GM21515 (cell line): ENCODE results near the gene FRZB.
"Not testable (repeated sequence)": the region's sequence is repeated elsewhere in the genome, so short reads cannot be mapped to it uniquely, and the experiment has no call there.

Experiments used
- ATAC-seq: cut with Tn5 transposase; IDR thresholded peaks from one replicate; pipeline ENCODE4 v1.9.1; 2021; ENCODE audit not compliant: unreplicated experiment

The FRZB gene

DNA sequence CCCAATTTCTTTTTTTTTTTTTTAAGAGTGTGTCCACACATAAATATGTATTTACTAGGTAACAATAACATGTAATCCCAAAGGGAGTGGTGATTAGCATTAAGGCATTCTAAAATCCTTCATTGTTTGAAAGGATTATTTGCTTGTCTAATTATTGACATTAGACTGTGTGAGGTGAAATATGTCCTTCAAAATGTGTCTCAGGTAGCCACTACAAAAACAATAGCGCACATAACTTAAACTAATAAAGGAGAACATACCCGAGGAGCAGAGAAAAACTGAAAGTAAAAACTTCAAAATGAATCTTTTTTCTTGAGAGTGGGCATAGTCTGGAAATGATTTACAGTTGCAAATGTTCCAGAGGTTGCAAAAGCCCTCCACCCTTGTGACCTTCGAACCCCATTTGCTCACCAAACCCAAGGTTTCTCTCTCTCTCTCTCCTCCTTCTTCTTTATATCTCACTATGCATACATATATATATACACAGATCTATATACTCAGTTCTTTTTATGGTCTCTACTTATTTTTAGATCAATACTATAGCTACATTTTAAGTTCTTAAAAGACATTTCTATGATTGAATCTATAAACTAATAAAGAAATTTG lies 24.4 kb upstream of the FRZB start:
- ATAC-seq, result no peak

DNA sequence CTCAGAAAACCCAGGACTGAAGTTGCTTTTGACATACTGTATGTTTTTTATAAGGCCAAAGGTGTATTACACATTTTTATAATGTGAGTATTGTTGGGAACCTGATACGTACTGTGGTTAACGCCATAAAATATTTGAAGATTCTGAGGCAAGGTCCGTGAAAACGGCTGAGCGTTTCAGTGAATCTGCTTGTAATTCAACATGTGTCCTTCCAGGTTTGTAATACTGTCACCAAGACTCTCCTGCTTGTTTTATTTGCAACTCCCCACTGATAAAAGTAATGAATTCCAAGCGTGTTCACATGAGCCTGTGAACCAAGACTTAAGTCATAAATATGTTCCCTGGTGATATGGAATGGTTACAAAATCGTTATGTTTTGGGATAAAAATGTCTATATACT lies 23.9 kb upstream of the FRZB start:
- ATAC-seq, result no peak

DNA sequence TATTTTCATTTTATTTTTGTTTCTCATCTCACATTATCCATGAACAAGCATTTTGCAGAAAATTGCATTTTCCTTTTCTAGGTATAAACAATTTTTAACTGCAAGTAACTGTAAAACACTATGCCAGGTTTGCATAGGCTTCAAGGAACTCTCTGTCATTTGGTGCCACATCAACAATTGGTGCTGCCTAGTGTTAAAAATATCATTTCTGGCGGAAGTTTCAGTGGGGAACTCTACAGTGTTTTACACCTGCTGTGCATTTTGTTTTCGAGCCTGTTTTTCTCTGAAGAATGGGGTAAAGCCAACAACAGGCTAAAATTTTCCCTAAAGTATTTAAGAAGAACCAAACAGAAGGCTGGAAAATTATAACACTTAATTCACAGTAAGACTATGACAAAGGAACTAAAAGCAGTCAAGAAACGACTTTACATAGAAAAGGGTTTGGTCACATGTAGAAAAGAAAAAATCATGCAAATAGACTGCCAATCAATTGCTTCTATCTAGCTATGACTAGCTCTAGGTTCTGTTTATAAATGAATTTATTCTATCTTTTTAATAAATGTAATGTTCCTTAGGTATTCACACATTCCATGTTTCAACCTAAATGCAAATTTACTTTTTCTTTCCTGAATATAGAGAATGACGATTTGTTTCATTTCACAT lies 21.4 kb upstream of the FRZB start:
- ATAC-seq, result no peak

GRCh38 chr2:182887093-182887492 lies 20.7 kb upstream of the FRZB start:
- ATAC-seq, result no peak

DNA sequence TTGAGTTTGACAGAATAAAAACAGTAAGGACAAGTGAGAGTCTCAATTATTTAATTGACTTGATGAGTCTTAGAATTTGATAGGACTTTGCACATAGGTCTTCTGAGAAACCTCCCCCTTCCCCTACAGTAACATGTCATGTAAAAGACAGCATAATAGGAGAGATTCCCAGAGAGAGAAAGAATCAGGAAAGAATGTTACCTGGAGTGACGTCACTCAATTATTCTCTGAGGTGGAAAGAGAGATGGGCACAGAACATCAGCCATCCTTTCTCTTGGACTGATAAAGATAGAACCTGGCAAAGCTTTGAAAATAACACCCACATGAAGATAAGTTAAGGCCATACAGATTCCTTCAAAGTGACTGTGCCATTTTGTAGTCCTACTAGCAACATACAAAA lies 19.3 kb upstream of the FRZB start:
- ATAC-seq, result no peak

DNA sequence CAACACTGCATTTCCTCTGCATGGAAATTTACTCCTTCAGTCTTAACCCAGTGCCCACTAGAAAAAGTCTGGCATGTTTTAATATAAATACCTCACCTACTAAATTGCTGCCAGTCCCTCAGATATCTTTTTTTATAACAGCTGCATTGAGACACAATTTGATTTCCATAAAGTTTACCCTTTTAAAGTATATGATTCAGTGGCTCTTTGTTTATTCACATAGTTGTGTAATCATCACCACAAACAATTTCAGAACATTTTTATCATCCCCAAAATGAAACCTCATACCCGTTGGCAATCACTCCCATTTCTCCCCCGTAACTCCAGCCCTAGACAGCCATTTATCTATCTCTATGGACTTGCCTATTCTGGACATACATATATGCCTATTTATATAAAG lies 17.0 kb upstream of the FRZB start:
- ATAC-seq, result no peak

DNA sequence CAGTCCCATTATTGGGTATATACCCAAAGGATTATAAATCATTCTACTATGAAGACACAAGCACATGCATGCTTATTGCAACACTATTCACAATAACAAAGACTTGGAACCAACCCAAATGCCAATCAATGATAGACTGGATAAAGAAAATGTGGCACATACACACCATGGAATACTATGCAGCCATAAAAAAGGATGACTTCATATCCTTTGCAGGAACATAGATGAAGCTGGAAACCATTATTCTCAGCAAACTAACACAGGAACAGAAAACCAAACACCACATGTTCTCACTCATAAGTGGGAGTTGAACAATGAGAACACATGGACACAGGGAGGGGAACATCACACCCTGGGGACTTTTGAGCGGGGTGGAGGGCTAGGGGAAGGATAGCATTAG lies 13.7 kb upstream of the FRZB start:
- not testable (repeated sequence) for ATAC-seq

- ATAC-seq, result not testable (repeated sequence)
Observed at GRCh38 chr2:182876653-182877052, 10.2 kb upstream of the FRZB start.

DNA sequence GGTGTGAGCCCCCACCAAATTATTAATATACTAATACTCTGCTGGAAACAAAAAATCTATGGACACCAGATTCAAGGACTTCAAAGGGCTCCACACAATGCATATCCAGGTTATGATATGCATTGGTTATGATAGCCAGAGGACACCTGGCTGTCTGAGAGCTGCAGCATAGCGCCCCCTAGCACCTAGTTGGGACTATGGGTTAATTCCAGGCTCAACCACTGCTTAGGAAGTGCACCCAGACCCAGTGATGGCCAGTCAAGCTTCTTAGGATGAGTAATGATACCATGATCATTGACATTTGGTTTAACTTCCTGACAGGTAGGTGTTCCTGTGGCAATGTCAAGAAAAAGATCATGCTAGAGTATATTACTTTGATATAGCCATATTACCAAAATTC lies 3.8 kb upstream of the FRZB start:
- no peak for ATAC-seq

GRCh38 chr2:182868054-182868796 lies 1.8 kb upstream of the FRZB start:
- ATAC-seq, result no peak

DNA sequence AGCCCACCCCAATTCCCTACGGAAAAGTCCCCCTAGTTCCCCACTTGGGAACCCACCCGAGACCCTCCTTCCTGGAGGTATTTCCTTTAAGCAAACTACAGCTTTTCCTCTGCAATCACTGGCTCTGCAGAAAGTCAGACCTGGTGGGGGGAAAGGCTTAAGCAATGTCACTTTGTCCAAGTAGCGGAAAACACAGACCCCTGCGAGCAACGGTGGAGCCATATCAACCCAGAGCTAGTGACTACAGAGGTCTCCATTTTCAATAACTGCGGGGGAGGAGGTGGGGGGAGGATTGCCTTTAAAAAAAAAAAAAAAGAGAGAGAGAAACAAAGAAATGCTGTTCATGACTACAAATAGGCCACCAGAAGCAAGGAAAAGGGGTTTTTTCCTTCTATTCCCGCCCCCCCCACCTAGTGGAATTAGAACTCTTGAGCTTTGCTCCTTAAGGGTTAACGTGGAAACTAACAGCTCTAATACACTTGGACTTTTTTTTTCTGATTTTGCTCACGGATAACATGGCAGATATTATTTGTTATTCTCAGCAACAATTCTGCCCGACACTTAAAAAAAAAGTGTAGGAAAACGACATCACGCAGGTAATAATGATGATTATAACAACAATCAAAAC lies 1.1 kb upstream of the FRZB start:
- ATAC-seq, result no peak

GRCh38 chr2:182866095-182866460 lies 359 bp downstream of the FRZB start:
- ATAC-seq, result no peak

- ATAC-seq, result no peak
Observed at GRCh38 chr2:182864949-182865570, 1.4 kb downstream of the FRZB start.

GRCh38 chr2:182863642-182864041 lies 2.8 kb downstream of the FRZB start:
- no peak for ATAC-seq

- no peak for ATAC-seq
Observed at GRCh38 chr2:182862091-182862490, 4.3 kb downstream of the FRZB start.

GRCh38 chr2:182860858-182861257 lies 5.6 kb downstream of the FRZB start:
- no peak for ATAC-seq

DNA sequence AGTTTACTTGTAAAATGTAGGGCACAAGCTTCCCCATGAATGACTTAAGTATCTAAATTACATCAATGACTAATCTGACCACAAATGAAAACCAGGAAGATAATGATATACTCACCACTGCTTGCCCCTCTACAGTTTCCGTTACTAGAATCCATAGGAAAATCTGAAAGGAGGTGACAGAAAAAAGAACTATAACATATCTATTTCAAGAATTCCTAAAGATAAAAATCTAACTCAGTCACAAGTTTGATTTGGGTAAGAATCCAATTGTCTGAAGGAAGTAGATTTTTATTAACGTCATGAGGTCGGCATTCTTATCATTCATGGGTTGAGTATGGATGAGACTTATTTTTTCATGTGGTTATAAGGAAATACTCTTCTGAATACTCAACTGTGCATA lies 7.8 kb downstream of the FRZB start:
- no peak for ATAC-seq

GRCh38 chr2:182855376-182855775 lies 11.1 kb downstream of the FRZB start:
- no peak for ATAC-seq

- ATAC-seq, result no peak
Observed at GRCh38 chr2:182854375-182855105, 11.9 kb downstream of the FRZB start.

DNA sequence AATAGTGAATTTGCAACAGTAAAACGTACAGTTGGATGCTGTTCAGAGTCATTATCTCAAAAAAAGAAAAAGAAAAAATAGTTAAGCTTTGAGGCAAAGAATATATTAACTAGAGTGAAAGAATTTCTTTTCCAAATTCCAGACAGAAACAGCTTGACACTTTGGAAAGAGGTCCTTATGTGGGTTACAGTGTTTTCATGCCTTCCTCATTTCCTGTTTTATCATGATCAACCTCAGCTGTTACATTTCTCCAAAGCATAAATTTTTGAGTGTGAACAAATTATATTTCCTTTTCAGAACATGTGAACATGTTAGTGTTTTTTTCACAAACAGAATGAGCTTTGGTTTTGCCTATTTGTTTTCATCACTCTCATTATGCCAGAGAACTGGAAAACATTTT lies 13.6 kb downstream of the FRZB start:
- no peak for ATAC-seq

- ATAC-seq, result no peak
Observed at GRCh38 chr2:182852090-182852489, 14.3 kb downstream of the FRZB start.
